Omental fat pad (tissue), 4 donors: Measurements from ENCODE around the gene GPR22. TPM values are rescaled to one million over a fixed set of nuclear protein-coding genes. Genes with fewer than 3 reads are reported as not detected.

Experiments
- ATAC-seq: fragments of 150-250 bp; one replicate; pipeline ENCODE4 v1.9.1; 2016; ENCODE audit warnings: mild to moderate bottlenecking, moderate library complexity; ENCODE audit not compliant: low FRiP score
- DNase-seq: peaks from one replicate; pipeline ENCODE4 v3.0.0-alpha.2; 2019; ENCODE audit warnings: low spot score
- CTCF ChIP-seq, 3 donors: fragments of 450-650 bp; IDR thresholded peaks; one replicate each; pipeline ENCODE4 v1.5.1; 2016 to 2017; ENCODE audit warnings: antibody characterized with exemption in 3 of 3, mild to moderate bottlenecking in 3 of 3, moderate library complexity in 2 of 3
- total RNA-seq, 4 donors: library from RNA; depleted of rRNA; stranded (reverse); fragments of >200 nt; gene quantifications; one replicate each; pipeline ENCODE4 v1.1.0, GENCODE V29; 2016

The GPR22 gene
- not detected for total RNA-seq

GRCh38 chr7:107469929-107470328 is at the start of gene GPR22:
TSS of gene GPR22 (plus strand) at chr7:107470057. CDS start at chr7:107474061, 4,004 bp downstream.
- TF ChIP-seq CTCF (IDR thresholded peaks at IDR 0.05) = no peak
- ATAC-seq (no peak), DNase-seq (no peak)

GRCh38 chr7:107427462-107427861 is 42.4 kb upstream of the GPR22 start:
- DNase-seq (no peak), ATAC-seq (no peak)
- TF ChIP-seq CTCF (IDR thresholded peaks at IDR 0.05) = no peak

GRCh38 chr7:107428642-107429041 is 41.2 kb upstream of the GPR22 start:
- no peak for TF ChIP-seq CTCF (IDR thresholded peaks at IDR 0.05)
- no peak for ATAC-seq
- DNase-seq = no peak

GRCh38 chr7:107430057-107430456 is 39.8 kb upstream of the GPR22 start:
- no peak for TF ChIP-seq CTCF (IDR thresholded peaks at IDR 0.05)
- DNase-seq (no peak), ATAC-seq (no peak)

GRCh38 chr7:107432261-107432660 is 37.6 kb upstream of the GPR22 start:
- no peak for TF ChIP-seq CTCF (IDR thresholded peaks at IDR 0.05)
- no peak for ATAC-seq
- DNase-seq = no peak

- ATAC-seq = no peak
- no peak for TF ChIP-seq CTCF (IDR thresholded peaks at IDR 0.05)
Measured at GRCh38 chr7:107435749-107436148, 34.1 kb upstream of the GPR22 start.

GRCh38 chr7:107439025-107439424 is 30.8 kb upstream of the GPR22 start:
- DNase-seq = no peak
- TF ChIP-seq CTCF (IDR thresholded peaks at IDR 0.05) = no peak
- no peak for ATAC-seq

More at GRCh38 chr7:107435749-107436148, 34.1 kb upstream of the GPR22 start:
- DNase-seq = no peak
